RCC 7860 (cell line): Measurements from ENCODE around the gene RNF144A.
"Not testable (repeated sequence)": the region's sequence is repeated elsewhere in the genome, so short reads cannot be mapped to it uniquely, and the experiment has no call there.

Source experiments
- DNase-seq: peaks from one replicate; pipeline ENCODE4 v3.0.0-alpha.2; 2015; ENCODE audit warnings: low spot score
- FAIRE-seq: peaks from 2 replicates; lab custom pipeline; 2012; peaks lifted over from hg19 to GRCh38; lab: Jason Lieb, UNC

Gene RNF144A

DNA sequence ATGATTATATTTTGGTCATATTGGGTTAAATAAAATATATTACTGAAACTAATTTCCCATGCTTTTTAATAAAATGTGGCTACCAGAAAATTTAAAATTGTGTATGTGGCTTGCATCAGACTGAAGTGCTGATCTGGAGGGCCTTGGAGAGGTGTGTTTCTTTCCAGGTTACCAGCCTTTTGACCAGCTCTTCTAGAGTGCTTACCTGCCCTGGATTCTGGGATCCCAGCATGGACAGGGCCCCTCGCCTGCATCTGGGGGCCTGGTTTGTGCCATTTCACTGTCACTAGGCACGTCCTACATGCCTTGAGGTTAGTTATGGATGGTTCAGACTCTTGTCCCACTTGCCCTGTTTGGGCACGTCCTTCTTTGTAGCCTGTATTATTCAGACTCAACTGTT is 10.5 kb downstream of the RNF144A start:
- FAIRE-seq (no peak), DNase-seq (no peak)

DNA sequence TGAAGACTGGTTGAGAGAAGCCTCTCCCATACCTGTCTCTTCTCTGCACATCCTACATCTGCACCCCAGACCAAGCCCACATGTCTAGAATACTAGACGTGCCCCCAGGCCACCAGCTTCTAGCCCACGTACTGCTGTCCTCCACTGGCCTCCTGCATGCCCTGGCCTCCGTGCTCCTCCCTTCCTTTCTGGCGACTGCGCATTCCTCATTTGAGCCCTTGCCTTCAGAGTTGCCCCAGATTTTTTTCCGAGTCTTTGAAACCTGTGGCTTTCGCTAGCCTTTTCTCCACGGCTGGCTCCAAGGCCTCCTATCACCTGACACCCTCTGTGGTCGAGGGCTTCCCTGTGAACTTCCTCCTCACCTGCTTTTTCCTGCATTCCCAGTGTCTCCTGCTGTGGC is 11.2 kb downstream of the RNF144A start:
- FAIRE-seq (no peak), DNase-seq (no peak)

DNA sequence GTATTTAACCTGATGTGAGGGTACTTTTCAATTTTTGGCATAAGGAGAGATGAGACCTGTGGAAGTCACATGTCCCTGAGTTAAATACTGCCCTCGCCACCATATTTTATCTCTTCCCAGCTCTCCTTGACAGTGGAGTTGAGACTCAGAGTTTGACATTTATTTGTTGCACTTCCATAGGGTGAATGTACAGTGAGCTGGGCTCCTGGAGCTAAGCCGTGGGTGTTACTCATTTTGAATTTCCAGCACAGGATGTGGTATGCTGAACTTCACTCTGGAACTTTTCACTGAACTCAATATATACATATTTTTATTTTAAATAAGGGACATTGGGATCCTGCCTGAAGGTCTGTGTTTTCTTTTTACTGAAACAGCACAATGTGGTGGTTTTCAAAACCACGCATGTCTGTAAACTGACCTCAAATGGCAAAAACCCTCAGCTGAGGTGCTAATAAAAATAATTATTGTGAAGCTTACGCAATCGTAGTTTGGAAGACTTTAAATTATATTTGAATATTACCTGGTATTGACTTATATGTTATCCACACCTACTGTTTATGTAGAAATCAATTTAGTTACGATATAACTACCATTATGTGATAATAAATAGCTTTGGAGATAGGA is 12.1 kb downstream of the RNF144A start:
- no peak for FAIRE-seq
- no peak for DNase-seq

DNA sequence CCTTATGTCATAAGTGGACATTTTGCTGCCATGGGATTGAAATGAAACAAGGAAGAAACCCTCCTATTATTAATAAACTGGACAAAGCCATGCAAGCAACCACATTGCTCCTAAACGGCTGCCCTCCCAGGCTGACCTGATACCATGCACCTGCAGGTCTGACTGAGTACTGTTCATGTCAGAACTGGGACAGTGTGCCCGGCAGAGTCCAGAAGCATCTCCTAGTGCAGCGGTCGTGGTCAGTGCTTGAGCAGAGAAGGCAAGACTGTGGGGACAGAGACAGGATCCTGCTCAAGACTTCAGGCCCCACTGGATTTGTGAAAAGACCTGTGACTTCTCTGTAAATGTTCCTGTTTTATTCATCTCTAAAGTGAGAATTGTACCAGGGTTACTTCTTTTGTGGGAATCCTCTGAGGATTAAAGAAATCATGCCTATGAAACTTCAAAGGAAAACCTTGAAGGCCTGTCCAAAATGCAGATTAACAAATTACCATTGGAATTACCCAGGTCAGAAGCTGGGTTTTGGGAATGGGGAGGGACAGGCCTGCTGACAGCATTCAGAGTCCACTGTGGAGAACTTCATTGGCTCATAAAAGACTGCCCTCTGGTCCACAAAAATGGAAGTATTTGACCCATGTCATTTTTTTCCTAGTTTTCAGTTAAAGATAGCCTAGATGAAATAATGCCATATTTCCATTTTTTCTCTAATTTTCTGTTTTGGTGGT is 13.9 kb downstream of the RNF144A start:
- DNase-seq (no peak), FAIRE-seq (no peak)

DNA sequence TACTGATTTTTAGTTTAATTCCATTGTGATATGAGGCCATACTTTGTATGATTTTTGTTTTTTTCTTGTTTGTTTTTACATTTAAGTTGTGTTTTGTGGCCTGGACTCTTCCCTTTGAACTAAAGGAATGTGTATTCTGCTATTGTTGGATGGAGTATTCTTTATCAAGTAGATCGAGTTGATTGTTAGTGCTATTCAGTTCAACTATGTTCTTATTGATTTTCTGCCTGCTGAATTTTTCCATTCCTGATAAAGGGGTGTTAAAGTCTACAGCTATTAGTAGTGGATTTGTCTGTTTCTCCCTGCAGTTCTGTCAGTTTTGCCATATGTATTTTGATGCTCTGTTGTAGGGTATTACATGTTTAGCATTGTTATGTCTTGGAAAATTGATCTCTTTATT is 14.5 kb downstream of the RNF144A start:
- FAIRE-seq (no peak), DNase-seq (no peak)

DNA sequence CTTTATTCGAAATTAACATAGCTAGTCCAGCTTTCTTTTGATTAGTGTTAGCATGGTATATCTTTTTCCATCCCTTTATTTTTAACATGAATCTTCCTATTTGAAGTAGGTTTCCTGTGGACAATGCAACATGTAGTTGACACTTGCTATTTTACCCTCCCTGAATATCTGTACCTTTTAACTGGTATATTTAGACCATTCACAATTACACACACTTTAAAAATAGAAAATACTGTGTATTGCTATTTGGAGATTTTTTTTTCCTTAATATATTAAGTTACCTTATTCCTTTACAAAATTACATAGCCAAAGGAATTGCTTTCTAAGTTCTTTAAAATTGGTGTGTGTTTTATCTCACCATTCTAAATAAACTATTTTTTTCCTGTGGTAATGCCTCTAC is 15.0 kb downstream of the RNF144A start:
- DNase-seq: no peak
- FAIRE-seq: no peak

DNA sequence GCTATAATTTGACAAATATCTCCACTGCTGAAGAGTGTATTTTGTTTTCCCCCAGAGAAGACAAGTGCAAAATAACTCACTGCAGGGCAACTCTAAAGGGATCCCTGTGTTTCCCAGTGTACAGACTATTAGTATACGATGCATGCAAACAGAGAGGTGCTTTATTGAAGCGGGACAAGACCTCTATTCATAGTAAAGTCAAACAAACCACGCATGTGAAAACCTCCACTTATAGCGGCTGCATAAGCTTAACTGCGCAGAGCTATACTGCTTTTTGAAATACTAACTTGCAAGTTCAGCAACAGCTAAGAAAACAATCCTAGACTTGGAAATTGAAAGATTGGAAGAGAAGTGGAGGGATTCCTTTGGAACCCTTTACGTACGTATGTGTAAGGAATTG is 15.6 kb downstream of the RNF144A start:
- no peak for FAIRE-seq
- no peak for DNase-seq

DNA sequence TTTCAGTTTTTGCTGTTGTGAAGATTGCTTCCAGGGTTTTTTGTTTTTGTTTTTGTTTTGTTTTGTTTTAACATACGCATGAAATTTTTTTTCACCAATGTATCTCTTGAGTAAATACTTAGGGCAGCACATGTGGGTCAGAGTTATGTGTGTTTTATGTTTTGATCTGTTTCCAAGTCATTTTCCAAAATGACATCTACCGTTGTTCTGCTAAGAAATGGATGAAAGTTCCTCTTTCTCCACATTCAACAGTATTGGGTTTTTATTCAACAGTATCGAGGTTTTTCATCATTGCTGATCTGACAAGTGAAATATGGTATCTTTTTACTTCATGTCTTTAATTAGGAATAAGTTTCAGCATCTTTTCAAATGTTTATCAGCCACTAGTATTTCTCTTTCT is 16.7 kb downstream of the RNF144A start:
- FAIRE-seq (no peak), DNase-seq (no peak)

DNA sequence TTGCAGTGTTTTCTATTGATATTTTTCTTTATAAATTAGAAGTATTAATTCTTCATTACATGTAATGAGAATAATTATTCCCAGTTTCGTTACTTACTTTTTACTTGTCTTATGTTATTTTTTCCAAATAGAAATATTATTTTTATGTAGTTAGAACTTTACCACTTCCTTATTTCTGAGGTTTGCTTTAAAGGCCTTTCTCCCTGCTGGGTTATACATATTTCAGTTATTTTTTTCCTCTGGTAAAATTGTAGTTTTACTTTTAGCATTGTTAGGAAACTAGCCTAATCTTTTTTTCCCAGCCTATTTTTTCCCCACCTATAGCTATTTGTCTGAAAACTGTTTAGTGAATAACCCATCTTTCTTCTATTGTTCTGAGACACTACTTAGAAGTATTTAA is 17.1 kb downstream of the RNF144A start:
- no peak for FAIRE-seq

DNA sequence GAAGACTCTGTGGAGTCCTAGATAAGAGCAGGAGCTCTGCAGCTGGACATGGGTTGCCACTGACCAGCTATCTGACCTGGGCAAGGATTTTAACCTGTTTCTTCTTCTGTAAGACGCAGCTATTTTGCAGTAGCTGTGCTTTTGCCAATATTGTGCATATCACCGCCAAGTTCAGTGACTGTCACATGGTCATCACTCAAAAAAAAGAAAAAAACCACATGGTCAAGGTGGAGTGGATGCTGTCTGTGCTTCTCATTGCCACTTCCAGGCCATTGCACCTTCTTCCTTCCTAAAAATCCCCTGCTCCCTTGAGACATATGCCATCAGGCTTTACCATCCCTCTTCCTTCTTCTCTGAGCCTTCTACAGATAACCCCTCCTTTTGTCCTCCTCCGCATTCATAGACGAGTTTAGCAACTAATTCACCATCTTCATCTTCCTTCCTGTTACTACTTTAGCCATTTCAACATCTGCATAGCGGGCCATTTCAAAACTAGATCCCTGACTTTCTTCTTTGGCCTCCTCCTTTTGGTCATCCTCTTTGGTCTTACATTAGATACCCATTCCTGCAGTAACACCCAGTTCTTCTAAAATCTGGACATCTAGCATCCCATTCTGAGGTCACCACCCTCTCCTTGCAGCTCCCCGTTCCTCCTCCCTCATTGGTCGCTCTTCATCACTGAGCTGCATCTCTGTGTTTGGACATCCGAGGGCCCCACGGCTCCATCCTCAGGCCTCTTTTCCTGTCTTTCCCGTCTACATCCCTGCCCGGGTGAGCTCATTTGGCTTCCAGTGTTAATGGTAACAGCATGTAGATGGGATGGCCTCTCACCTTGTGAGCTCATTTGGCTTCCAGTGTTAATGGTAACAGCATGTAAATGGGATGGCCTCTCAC is 17.8 kb downstream of the RNF144A start:
- DNase-seq: no peak
- FAIRE-seq: no peak

More for the DNA sequence above, 17.1 kb downstream of the RNF144A start:
- no peak for DNase-seq

DNA sequence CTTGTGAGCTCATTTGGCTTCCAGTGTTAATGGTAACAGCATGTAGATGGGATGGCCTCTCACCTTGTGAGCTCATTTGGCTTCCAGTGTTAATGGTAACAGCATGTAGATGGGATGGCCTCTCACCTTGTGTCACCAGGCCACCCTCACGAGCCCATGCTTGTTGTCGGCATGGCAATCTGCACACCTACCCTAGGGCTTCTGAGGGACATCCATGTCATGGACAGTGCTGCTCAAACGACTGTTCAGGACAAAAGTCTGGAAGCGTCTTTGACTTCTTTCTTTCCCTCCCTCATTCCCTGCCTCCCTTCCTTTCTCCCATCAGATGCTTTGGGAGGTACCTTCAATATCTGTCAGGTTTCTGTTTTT is 18.4 kb downstream of the RNF144A start:
- not testable (repeated sequence) for DNase-seq, FAIRE-seq

DNA sequence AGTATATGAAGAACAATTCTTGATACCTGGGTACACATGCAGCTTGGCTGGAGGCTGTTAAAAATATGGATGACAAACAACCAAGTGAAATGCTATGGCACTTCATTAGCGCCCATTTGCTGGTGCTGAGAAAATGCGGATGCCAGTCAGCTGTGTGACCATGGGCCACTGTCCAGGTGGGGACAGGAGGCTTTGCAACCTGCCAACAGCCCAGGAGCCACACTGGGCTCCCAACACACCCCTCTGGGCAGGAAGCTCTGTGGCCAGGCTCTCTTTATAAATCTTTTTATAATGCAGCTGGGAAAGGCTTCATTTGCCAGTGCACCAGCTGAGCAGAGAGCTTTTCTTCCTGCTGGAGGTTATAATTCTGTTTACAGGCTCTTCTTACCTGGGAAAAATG is 19.9 kb downstream of the RNF144A start:
- FAIRE-seq (no peak), DNase-seq (no peak)

DNA sequence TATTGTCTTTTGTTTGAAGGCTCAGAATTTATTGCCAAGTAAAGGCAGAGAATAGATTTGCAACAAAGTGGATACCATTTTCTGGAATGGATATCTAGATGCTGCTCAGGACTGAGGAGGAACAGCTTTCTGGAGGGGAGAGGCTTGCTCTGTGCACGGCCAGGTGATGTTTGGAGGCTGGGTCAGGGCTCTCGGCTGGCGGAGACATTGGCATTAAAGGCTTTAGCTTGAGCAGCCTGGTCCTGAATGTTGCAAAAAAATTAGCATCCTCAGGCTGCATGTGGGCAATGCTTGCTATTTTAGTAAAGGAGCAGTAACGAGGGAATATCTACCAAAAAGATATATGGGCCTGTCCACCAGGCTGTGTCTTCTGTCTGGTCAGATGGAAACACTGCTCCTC is 20.4 kb downstream of the RNF144A start:
- no peak for FAIRE-seq

DNA sequence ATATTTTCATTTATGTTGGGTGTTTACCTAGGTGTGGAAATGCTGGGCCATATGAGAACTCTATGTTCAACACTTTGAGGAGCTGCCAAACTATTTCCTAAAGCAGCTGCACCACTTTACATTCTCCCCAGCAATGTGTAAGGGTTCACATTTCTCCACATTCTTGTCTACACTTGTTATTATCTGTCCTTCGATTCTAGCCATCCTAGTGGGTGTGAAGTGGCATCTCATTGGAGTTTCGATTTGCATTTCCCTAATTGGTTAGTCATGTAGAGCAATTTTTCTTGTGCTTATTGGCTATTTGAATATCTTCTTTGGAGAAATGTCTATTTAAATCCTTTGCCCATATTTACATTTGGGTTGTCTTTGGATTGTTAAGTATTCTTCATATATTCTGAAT is 21.9 kb downstream of the RNF144A start:
- DNase-seq: no peak
- no peak for FAIRE-seq

More for the DNA sequence above, 20.4 kb downstream of the RNF144A start:
- no peak for DNase-seq

DNA sequence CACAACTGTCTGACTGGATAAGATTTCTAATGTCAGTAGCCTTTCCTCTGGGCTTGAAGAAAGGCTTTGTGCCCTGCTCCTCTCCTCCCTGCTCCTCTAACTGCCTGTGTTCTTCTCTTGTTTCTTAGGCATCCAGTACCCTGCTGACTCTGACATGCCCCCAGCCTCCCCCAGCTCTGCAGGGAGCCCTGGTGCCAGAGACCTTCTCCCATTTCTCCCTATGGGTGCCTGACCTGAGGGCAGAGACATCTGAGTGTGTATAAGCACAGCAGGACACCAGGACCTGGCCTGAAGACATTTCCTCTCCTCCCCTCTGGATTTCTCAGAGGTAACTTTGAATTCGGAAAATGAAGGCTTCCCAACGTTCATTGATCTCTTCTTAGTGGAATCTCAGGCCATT is 23.6 kb downstream of the RNF144A start:
- FAIRE-seq: no peak
- no peak for DNase-seq

DNA sequence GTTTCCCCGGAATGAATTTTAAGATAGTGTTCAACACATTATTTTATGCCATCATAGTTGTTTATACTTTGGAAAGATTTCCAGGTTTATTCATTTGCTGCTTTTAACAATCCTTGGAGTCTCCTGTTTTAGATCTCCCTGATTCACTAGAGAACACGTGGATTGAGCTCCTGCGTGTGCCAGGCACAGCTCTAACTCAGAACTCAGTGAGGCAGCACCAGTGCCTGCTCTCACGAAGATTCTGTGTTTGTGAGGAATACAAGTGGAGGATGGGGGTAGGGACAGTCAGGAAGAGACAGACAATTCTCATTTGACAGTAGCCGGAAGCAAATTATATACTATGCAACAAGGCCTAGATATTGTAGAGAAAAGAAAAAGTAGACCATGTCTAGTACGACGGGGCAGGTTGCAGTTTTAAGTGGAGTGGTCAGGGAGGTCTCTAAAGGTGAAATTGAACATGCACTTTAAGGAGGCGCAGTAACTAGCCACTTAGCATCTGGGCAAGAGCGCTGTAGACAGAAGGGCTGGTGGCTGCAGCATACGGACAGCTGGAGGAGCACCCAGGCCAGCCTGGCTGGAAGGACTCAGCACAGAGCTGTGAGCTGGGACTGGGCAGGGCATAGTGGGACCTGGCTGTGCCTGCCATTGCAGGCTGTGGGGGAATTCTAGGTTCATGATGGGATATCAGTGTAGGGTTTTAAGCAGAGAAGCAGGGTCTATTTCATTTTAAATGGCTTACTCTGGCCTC is 24.3 kb downstream of the RNF144A start:
- FAIRE-seq: no peak
- no peak for DNase-seq

DNA sequence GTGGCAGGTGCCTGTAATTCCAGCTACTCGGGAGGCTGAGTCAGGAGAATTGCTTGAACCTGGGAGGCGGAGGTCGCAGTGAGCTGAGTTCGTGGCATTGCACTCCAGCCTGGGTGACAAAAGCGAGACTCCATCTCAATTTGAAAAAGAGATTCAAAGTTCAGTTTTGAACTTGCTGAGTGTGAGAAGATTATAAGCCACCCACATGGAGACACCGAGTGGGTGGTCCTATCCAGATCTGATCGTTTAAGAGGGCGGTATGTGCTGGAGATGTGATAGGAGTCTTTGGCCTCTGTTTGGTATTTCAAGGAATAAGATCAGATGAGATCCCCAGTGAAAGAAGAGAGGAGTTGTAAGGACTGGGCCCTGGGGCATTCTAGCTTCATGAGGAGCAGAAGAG is 25.6 kb downstream of the RNF144A start:
- no peak for FAIRE-seq
- no peak for DNase-seq

DNA sequence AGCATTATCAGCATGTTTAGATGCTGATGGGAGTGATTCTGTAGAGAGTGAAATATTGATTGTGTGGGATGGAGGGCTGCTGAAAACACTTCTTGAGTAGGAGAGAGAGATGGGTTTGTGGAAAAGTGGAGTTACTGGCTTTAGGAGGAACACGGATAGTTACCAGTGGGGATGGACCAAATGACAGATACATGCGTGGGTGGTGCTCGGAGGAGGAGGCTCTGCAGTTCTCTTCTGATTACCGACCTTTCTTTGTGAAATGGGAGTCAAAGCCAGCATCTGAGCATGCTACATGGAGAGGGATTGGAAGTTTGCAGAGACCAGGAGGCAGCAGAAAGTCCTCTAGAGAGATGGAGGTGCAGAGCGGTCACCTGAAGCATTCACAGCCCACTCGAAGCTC is 26.3 kb downstream of the RNF144A start:
- FAIRE-seq (no peak), DNase-seq (no peak)

DNA sequence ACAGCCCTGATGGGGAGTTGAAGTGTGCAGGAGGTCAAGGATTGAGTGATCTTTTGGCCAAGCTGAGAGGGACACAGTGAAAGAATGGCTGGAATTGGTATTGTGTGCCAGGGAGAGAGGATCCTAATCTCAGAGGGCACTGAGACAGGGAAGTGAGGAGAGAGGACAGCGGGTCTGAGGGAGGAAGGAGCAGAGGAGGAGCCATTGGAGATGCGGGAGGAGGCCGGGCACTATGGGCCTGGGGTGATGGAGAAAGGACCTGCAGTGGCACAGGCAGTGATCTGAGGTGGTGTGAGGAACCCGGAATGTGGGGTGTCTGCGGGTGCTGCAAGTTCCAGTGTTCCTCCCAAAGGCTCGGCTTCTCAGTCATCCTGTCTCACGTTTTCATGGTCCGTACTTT is 26.8 kb downstream of the RNF144A start:
- DNase-seq (no peak), FAIRE-seq (no peak)

DNA sequence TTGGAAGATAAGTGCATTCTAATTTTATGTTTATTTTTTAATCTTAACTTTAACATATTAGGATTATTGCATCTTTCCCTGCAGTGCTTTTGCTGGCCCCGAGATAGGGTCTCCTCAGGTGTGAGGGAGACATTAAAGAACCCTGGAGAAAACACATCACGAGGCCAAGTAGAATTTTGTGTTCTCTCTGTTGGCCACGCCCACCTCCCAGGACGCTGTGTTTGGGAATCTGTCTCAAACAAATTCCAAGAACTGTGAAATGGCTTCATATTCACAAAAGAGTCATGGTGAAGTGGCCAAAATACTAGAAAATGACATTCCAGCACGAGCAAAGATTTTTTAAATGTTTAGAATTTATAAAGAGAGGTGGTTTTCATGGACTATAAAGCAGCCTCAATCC is 27.3 kb downstream of the RNF144A start:
- FAIRE-seq (no peak), DNase-seq (no peak)
